IMR-90 (cell line): ENCODE measurements around the gene NOSTRIN. TPM values are rescaled to one million over a fixed set of nuclear protein-coding genes. Genes with fewer than 3 reads are reported as not detected.
A peak's percentile ranks its signal among the peaks of the same experiment; 100 is the strongest.

Experiments used
- ATAC-seq: fragments of 200-7000 bp; cut with Tn5 transposase; 2 replicates; pipeline ENCODE4 v1.9.1; 2020; ENCODE audit warnings: low read depth, mild to moderate bottlenecking, moderate library complexity
- BruUV-seq: library from RNA; stranded (reverse); fragments of 400-500 nt; replicated peaks from 2 replicates; lab custom pipeline; 2021; lab: Mats Ljungman, UMichigan
- CTCF ChIA-PET: fragments of 300-600 bp; formaldehyde crosslinking; extraction: SDS; loops from one replicate; lab custom pipeline; 2021; ENCODE audit warnings: antibody characterized with exemption; lab: Yijun Ruan, JAX
- POLR2A ChIA-PET: fragments of 300-600 bp; sonication (Branson Sonifier 250); formaldehyde crosslinking; loops from one replicate; lab custom pipeline; 2022; ENCODE audit warnings: antibody characterized with exemption; ENCODE audit not compliant: unreplicated experiment; lab: Charles Lee
- DNase-seq: peaks from one replicate; pipeline ENCODE4 v3.0.0; 2013
- H2AFZ ChIP-seq: replicated peaks from 2 replicates; pipeline ENCODE3; 2013; ENCODE audit warnings: low read length, mild to moderate bottlenecking; ENCODE audit not compliant: poor library complexity
- H2AK5ac ChIP-seq: 2 replicates; pipeline ENCODE4 v1.6.1; 2013; ENCODE audit warnings: low read depth, low read length, inconsistent platforms
- H2AK9ac ChIP-seq: replicated peaks from 2 replicates; pipeline ENCODE3; 2013; ENCODE audit warnings: mild to moderate bottlenecking, low read depth, low read length, moderate library complexity; ENCODE audit not compliant: poor library complexity
- H2BK120ac ChIP-seq: 2 replicates; pipeline ENCODE4 v1.6.1; 2013; ENCODE audit warnings: low read depth, low read length, inconsistent platforms
- H2BK15ac ChIP-seq: 3 replicates; pipeline ENCODE4 v1.6.1; 2013; ENCODE audit warnings: low read depth, low read length, inconsistent platforms
- H2BK20ac ChIP-seq: 2 replicates; pipeline ENCODE4 v1.6.1; 2013; ENCODE audit warnings: low read depth, mild to moderate bottlenecking, inconsistent platforms, low read length, moderate library complexity
- H2BK5ac ChIP-seq: 2 replicates; pipeline ENCODE4 v1.6.1; 2013; ENCODE audit warnings: mild to moderate bottlenecking, low read depth, low read length, inconsistent platforms; ENCODE audit not compliant: poor library complexity, severe bottlenecking
- H3K14ac ChIP-seq: replicated peaks from 2 replicates; pipeline ENCODE4 v1.6.1; 2013; ENCODE audit warnings: low read depth, low read length, inconsistent platforms
- H3K18ac ChIP-seq: 2 replicates; pipeline ENCODE4 v1.6.1; 2013; ENCODE audit warnings: low read depth, low read length, control low read depth
- H3K23ac ChIP-seq: 2 replicates; pipeline ENCODE4 v1.6.1; 2013; ENCODE audit warnings: low read depth, low read length, inconsistent platforms
- H3K27ac ChIP-seq: 2 replicates; pipeline ENCODE4 v1.5.1; 2013; ENCODE audit warnings: mild to moderate bottlenecking, control low read depth, low read length; ENCODE audit not compliant: insufficient read depth
- H3K27me3 ChIP-seq: 2 replicates; pipeline ENCODE4 v1.6.1; 2013; ENCODE audit warnings: low read length; ENCODE audit not compliant: control insufficient read depth, insufficient read depth
- H3K36me3 ChIP-seq: 2 replicates; pipeline ENCODE4 v1.6.1; 2013; ENCODE audit warnings: low read length, mixed read lengths; ENCODE audit not compliant: control insufficient read depth, insufficient read depth
- H3K4ac ChIP-seq: 2 replicates; pipeline ENCODE4 v1.6.1; 2013; ENCODE audit warnings: low read depth, low read length, inconsistent platforms
- H3K4me1 ChIP-seq: 2 replicates; pipeline ENCODE4 v1.6.1; 2013; ENCODE audit warnings: low read length, mixed read lengths; ENCODE audit not compliant: control insufficient read depth, insufficient read depth
- H3K4me2 ChIP-seq: 2 replicates; pipeline ENCODE4 v1.6.1; 2013; ENCODE audit warnings: low read depth, mild to moderate bottlenecking, control low read depth, low read length, moderate library complexity
- H3K4me3 ChIP-seq: 2 replicates; pipeline ENCODE4 v1.5.1; 2013; ENCODE audit warnings: low read depth, mild to moderate bottlenecking, control low read depth, low read length, moderate library complexity; ENCODE audit not compliant: insufficient read depth
- H3K56ac ChIP-seq: 2 replicates; pipeline ENCODE4 v1.6.1; 2013; ENCODE audit warnings: low read length, inconsistent platforms; ENCODE audit not compliant: insufficient read depth; ENCODE audit errors: extremely low read depth
- H3K79me1 ChIP-seq, 2 experiments: 2 replicates each; pipeline ENCODE4 v1.6.1; 2013; ENCODE audit warnings: low read length in 2 of 2, inconsistent platforms in 1 of 2, low read depth in 1 of 2
- H3K9ac ChIP-seq: 2 replicates; pipeline ENCODE4 v1.6.1; 2013; ENCODE audit warnings: low read depth, low read length, control low read depth
- H3K9me1 ChIP-seq: 2 replicates; pipeline ENCODE4 v1.6.1; 2013; ENCODE audit warnings: low read length, inconsistent platforms; ENCODE audit not compliant: insufficient read depth
- H3K9me3 ChIP-seq: 2 replicates; pipeline ENCODE4 v1.6.1; 2013; ENCODE audit warnings: low read length; ENCODE audit not compliant: control insufficient read depth, insufficient read depth
- H4K20me1 ChIP-seq: 2 replicates; pipeline ENCODE4 v1.6.1; 2013; ENCODE audit warnings: low read length, inconsistent platforms; ENCODE audit not compliant: insufficient read depth
- H4K5ac ChIP-seq: 2 replicates; pipeline ENCODE4 v1.6.1; 2013; ENCODE audit warnings: mild to moderate bottlenecking, low read depth, low read length, control low read depth
- H4K8ac ChIP-seq, 2 experiments: 2 replicates each; pipeline ENCODE4 v1.6.1; 2013; ENCODE audit warnings: low read depth in 2 of 2, low read length in 2 of 2, control low read depth in 1 of 2, inconsistent platforms in 1 of 2
- H4K91ac ChIP-seq: 2 replicates; pipeline ENCODE4 v1.6.1; 2013; ENCODE audit warnings: low read depth, low read length, inconsistent platforms; ENCODE audit not compliant: insufficient read depth
- CEBPB ChIP-seq: IDR thresholded peaks from 2 replicates; pipeline ENCODE4 v1.6.1; 2012; ENCODE audit warnings: low read depth, low read length, improper control_type of control experiment
- CHD1 ChIP-seq: IDR thresholded peaks from 2 replicates; pipeline ENCODE4 v1.6.1; 2012; ENCODE audit warnings: low read depth, low read length, improper control_type of control experiment
- CTCF ChIP-seq: conservative IDR thresholded peaks from 2 replicates; pipeline ENCODE4 v1.5.1; 2012; ENCODE audit warnings: mild to moderate bottlenecking, low read depth, low read length, improper control_type of control experiment
- ELK1 ChIP-seq: fragments of 150-350 bp; IDR thresholded peaks from 2 replicates; pipeline ENCODE4 v1.6.1; 2016; ENCODE audit warnings: low read depth, mild to moderate bottlenecking, low read length, moderate library complexity, borderline replicate concordance
- FOS ChIP-seq: fragments of 150-350 bp; IDR thresholded peaks from 2 replicates; pipeline ENCODE4 v1.6.1; 2016; ENCODE audit warnings: low read depth, low read length
- MAFK ChIP-seq: IDR thresholded peaks from 2 replicates; pipeline ENCODE4 v1.6.1; 2012; ENCODE audit warnings: low read depth, low read length, improper control_type of control experiment
- MAZ ChIP-seq: IDR thresholded peaks from 2 replicates; pipeline ENCODE4 v1.6.1; 2012; ENCODE audit warnings: low read depth, mild to moderate bottlenecking, low read length, improper control_type of control experiment, moderate library complexity, borderline replicate concordance
- RAD21 ChIP-seq: IDR thresholded peaks from 2 replicates; pipeline ENCODE4 v1.6.1; 2012; ENCODE audit warnings: low read length, improper control_type of control experiment
- RCOR1 ChIP-seq: IDR thresholded peaks from 2 replicates; pipeline ENCODE4 v1.6.1; 2012; ENCODE audit warnings: mild to moderate bottlenecking, low read length, improper control_type of control experiment; ENCODE audit not compliant: insufficient replicate concordance
- RFX5 ChIP-seq: IDR thresholded peaks from 2 replicates; pipeline ENCODE4 v1.8.0; 2012; ENCODE audit warnings: low read depth, mild to moderate bottlenecking, low read length, moderate library complexity
- USF2 ChIP-seq: fragments of 150-350 bp; IDR thresholded peaks from 2 replicates; pipeline ENCODE4 v1.6.1; 2017; ENCODE audit warnings: mild to moderate bottlenecking, antibody characterized with exemption, low read length, low read depth
- WGBS, 2 experiments: methylation state at CpG; one replicate each; pipeline versions ENCODE4 v1.1.5 to v1.1.7; 2013; ENCODE audit warnings: missing lambda C conversion rate in 2 of 2; ENCODE audit not compliant: insufficient read length in 1 of 2; ENCODE audit errors: extremely low coverage in 2 of 2; 5-methylcytosine and 5-hydroxymethylcytosine counted together
- dilution Hi-C: fragments of 300-500 bp; cut with HindIII; formaldehyde crosslinking; loops from one replicate; pipeline ENCODE4 v1.14.3; 2018; ENCODE audit warnings: low sequenced_read_pairs; ENCODE audit not compliant: unreplicated experiment
- in situ Hi-C: fragments of 300-500 bp; cut with MboI; formaldehyde crosslinking; loops from 3 replicates; pipeline ENCODE4 v1.14.3; 2019; ENCODE audit warnings: low sequenced_read_pairs, inconsistent platforms, mixed read lengths
- intact Hi-C: fragments of 100-400 bp; cut with micrococcal nuclease; formaldehyde crosslinking; loops from 2 replicates; pipeline ENCODE4 v1.10.0; 2022
- polyA plus RNA-seq, 3 experiments: library from polyadenylated mRNA; depleted of rRNA; stranded (reverse); fragments of >200 nt; gene quantifications; 2 replicates each; pipeline ENCODE4 v1.2.3, GENCODE V29; 2012; ENCODE audit warnings: low replicate concordance in 1 of 3
- total RNA-seq: library from RNA; depleted of rRNA; stranded (reverse); fragments of >200 nt; gene quantifications from 2 replicates; pipeline ENCODE4 v1.2.3, GENCODE V29; 2012

NOSTRIN gene
- total and polyA plus RNA-seq, 2 of the 4 experiments (the other 2 are of a cell fraction): 0.15 to 0.18 TPM

- TF ChIP-seq MAFK (no peak), RFX5 (no peak)
Observed at GRCh38 chr2:168814939-168815907, 12.8 kb downstream of the NOSTRIN start (continued).

GRCh38 chr2:168816369-168816768, 13.9 kb downstream of the NOSTRIN start:
- no peaks in the 10 kb centered on the region for H3K9me3 ChIP-seq
- H2BK120ac ChIP-seq: no peak overlapping the region
- H3K27me3 ChIP-seq: no peaks in the 10 kb centered on the region
- peak; percentile 87 for DNase-seq
- no peak overlapping the region for H2BK5ac ChIP-seq
- no peak overlapping the region for H3K18ac ChIP-seq
- H4K20me1 ChIP-seq: no peaks in the 10 kb centered on the region
- H2BK15ac ChIP-seq: no peak overlapping the region
- H3K27ac ChIP-seq: no peak overlapping the region
- H3K14ac ChIP-seq: no peak overlapping the region
- BruUV-seq: no TSS peak
- intact Hi-C loops (no loop called here), in situ Hi-C loops (no loop called here), dilution Hi-C loops (no loop called here)
- no peaks in the 10 kb centered on the region for H3K36me3 ChIP-seq
- CTCF ChIA-PET: interaction anchor here (0.6 kb wide), 1 partner anchor 20 kb away, joined by 10 read pairs; no protein-coding TSS in a partner anchor
- peaks cover 2% of the 10 kb centered on the region; the same call in 1 of the 2 replicates for H3K4me1 ChIP-seq
- H3K4me3 ChIP-seq: no peak overlapping the region
- H2AFZ ChIP-seq: peak overlapping the region; percentile 54
- H3K9ac ChIP-seq: no peak overlapping the region
- H3K9me1 ChIP-seq: no peaks in the 10 kb centered on the region
- no peak overlapping the region for H3K56ac ChIP-seq
- no peaks in the 10 kb centered on the region for H3K79me1 ChIP-seq
- no peak overlapping the region for H3K4ac ChIP-seq
- peak; percentile 91 for ATAC-seq
- H2AK9ac ChIP-seq: no peak overlapping the region
- POLR2A ChIA-PET: no interaction called here
- H2AK5ac ChIP-seq: no peak overlapping the region
- peak overlapping the region; percentile 9; the same call in 1 of the 2 replicates for H4K91ac ChIP-seq
- no peak overlapping the region for H3K4me2 ChIP-seq
- H4K8ac ChIP-seq: no peak overlapping the region
- no peak overlapping the region for H4K5ac ChIP-seq
- no peak overlapping the region for H3K23ac ChIP-seq
- WGBS, 2 experiments: 50% methylated on average over 2 of the region's 3 CpGs; no CpG with 5 or more reads in 1 of the 2 experiments
- no peak overlapping the region for H2BK20ac ChIP-seq
- no peak for TF ChIP-seq MAZ
- no peak for TF ChIP-seq CTCF
- TF ChIP-seq RCOR1: no peak
- TF ChIP-seq USF2: peak; percentile 55
- no peak for TF ChIP-seq CHD1
- TF ChIP-seq ELK1: no peak
- peak; percentile 71 for TF ChIP-seq FOS
- peak; percentile 84 for TF ChIP-seq CEBPB
- TF ChIP-seq RAD21: no peak
- no peak for TF ChIP-seq MAFK
